Stimulated activated naive CD4-positive, alpha-beta T cell treated with Interleukin-2 at 50 U/mL for 16 hours (primary cell): ENCODE measurements around the gene ASCC2.

Experiments
- DNase-seq: peaks from one replicate; lab custom pipeline; 2025; lab: John Stamatoyannopoulos, UW

The ASCC2 gene

GRCh38 chr22:29817724-29818123 lies 20.4 kb downstream of the ASCC2 start:
- no peak for DNase-seq

GRCh38 chr22:29816980-29817379 lies 21.1 kb downstream of the ASCC2 start:
- DNase-seq, result no peak

GRCh38 chr22:29816539-29816938 lies 21.5 kb downstream of the ASCC2 start:
- no peak for DNase-seq

GRCh38 chr22:29816128-29816527 lies 21.9 kb downstream of the ASCC2 start:
- DNase-seq, result no peak

GRCh38 chr22:29815580-29815979 lies 22.5 kb downstream of the ASCC2 start:
- no peak for DNase-seq

- no peak for DNase-seq
These were observed 24.1 kb downstream of the ASCC2 start for GRCh38 chr22:29814003-29814402.

GRCh38 chr22:29813563-29813962 lies 24.5 kb downstream of the ASCC2 start:
- DNase-seq, result no peak

- no peak for DNase-seq
These were observed 24.9 kb downstream of the ASCC2 start for GRCh38 chr22:29813126-29813525.

- DNase-seq, result no peak
These were observed 26.7 kb downstream of the ASCC2 start for GRCh38 chr22:29811377-29811776.

- no peak for DNase-seq
These were observed 27.9 kb downstream of the ASCC2 start for GRCh38 chr22:29810216-29810615.

GRCh38 chr22:29806196-29806595 lies 31.9 kb downstream of the ASCC2 start:
- no peak for DNase-seq

GRCh38 chr22:29804985-29805384 lies 33.1 kb downstream of the ASCC2 start:
- DNase-seq, result no peak

- no peak for DNase-seq
These were observed 34.9 kb downstream of the ASCC2 start for GRCh38 chr22:29803190-29803589.

- no peak for DNase-seq
These were observed 36.3 kb downstream of the ASCC2 start for GRCh38 chr22:29801796-29802195.

GRCh38 chr22:29801153-29801552 lies 36.9 kb downstream of the ASCC2 start:
- DNase-seq, result no peak

GRCh38 chr22:29799217-29799680 lies 38.8 kb downstream of the ASCC2 start:
- DNase-seq, result no peak

GRCh38 chr22:29798801-29799200 lies 39.3 kb downstream of the ASCC2 start:
- DNase-seq, result no peak

GRCh38 chr22:29798318-29798717 lies 39.8 kb downstream of the ASCC2 start:
- no peak for DNase-seq

- DNase-seq, result no peak
These were observed 40.7 kb downstream of the ASCC2 start for GRCh38 chr22:29797351-29797750.

GRCh38 chr22:29795663-29796062 lies 42.4 kb downstream of the ASCC2 start:
- no peak for DNase-seq

- DNase-seq, result no peak
These were observed 44.7 kb downstream of the ASCC2 start for GRCh38 chr22:29793396-29793795.

GRCh38 chr22:29790061-29790460 lies 48.0 kb downstream of the ASCC2 start:
- DNase-seq, result no peak

GRCh38 chr22:29788339-29789279 lies 49.5 kb downstream of the ASCC2 start:
- DNase-seq, result no peak
